Fibroblast of skin of scalp (primary cell): Measurements from ENCODE around the gene FGR.
"Not testable (repeated sequence)": the region's sequence is repeated elsewhere in the genome, so short reads cannot be mapped to it uniquely, and the experiment has no call there.

ENCODE experiments used
- DNase-seq: peaks from one replicate; pipeline ENCODE4 v3.0.0-alpha.2; 2013

Gene FGR

DNA sequence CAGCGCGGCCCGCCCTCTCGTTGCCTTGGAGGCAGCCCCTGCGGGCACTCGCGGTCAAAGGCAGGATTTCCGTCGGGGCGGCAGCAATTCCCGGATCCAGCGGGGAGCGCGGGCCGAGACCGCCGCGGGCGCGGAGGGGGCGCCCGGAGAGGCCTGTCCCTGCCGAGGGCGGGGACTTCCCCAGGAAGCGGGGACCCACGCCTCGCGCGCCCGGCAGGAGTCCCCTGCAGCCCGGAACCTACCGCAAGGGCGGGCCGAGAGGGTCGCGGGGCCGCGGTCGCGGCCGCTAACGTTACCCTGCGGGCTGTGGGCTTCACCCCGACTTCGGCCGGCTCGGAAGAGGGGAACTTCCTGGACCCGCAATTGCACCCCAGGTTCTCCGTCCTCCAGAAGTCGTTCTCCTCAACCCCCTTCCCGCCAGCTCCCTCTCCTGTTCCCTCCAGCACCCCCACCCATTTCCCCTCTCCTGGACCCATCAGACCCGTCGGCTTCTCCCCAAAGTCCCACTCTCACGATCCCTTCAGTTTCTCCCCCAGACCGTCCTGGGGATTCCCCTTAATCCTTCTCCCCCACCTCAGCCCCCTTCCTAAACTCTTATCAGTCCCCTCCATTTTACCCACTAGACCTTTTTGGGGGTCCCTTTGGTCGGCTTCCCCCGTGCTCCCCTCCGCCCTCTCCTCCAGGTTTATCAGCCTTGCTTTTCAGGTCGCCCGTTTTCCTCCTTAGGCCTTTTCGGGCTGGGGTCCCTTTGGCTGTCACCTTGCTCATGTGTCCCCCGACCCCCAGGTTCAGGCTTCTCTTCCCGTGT, 604 bp downstream of the FGR start:
- no peak for DNase-seq

DNA sequence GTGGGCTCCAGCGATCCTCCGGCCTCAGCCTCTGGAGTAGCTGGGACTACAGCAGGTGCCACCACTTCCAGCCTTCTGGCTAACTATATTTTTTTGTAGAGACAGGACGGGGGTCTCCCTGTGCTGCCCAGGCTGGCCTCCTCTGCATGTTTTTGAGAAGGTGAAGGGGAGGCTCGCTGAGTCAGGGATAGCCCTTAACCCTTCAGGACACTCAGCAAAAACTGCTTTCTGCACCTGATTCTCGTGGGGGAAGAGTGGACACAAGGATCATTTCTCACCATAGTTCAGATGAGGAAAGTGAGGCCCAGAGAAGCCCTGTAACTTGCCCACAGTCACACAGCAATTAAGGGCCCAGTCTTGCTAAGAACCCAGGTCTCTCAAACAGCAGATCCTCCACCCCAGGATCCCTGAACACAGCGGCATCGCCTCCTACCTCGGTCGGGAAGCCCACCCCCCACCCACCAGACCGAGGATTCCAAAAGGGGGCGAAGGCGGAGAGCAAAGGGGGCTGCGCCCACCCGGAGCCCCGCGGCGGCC, 1.3 kb downstream of the FGR start:
- DNase-seq = no peak

DNA sequence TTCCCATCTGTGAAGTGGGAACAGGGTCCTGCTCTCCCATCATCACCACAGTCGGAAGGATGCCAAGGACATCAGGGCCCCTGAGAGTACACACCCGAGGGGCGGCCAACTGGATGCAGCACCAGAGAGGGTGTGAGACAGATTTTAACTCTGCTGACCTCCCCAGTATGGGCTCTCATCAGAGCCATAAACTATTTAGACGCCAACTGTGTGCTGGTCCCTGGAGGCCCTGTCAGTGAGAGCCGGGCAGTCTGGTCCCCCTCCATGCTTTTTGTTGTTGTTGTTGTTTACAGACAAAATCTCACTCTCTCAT, 1.7 kb downstream of the FGR start:
- no peak for DNase-seq

DNA sequence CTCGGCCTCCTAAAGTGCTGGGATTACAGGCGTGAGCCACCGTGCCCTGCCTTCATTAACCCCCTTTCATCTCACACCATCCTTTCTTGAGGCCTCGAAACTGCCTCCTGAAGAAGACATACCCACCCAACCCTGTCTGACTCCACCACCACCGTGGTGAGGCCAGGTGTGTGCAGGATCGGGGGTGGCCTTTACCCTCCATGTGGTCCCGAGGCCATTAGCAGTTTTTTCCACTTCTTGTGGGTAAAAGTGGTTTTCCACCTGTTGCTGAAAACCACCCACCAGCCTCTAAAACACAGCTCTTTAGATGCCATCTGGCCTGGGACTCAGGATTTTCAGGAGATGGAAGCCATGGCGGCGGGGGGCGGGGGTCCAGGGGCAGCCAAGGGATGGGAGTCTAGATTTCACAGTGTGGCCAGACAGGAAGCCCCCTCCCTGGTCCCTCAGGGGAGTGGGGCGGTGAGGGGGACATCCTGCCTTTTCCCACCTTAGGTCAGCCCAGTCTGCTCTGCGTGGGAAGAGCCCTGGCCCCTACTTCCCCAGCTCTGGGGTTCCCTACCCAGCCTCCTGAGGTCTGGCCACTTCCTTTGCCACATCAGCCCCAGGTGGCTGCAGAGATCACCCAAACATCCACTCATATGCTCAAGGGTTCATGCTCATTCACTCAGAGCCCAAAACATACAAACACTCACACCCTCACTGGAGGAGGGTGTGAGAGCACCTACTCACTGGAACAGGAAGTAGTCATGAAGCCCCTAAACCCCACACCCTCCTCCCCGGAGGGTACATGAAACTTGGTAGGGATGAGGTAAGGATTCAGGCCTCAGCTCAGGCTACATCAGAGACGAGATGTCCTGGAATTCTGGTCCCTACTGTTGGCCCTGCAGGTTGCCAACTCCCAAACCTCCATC, 2.3 kb downstream of the FGR start:
- no peak for DNase-seq

DNA sequence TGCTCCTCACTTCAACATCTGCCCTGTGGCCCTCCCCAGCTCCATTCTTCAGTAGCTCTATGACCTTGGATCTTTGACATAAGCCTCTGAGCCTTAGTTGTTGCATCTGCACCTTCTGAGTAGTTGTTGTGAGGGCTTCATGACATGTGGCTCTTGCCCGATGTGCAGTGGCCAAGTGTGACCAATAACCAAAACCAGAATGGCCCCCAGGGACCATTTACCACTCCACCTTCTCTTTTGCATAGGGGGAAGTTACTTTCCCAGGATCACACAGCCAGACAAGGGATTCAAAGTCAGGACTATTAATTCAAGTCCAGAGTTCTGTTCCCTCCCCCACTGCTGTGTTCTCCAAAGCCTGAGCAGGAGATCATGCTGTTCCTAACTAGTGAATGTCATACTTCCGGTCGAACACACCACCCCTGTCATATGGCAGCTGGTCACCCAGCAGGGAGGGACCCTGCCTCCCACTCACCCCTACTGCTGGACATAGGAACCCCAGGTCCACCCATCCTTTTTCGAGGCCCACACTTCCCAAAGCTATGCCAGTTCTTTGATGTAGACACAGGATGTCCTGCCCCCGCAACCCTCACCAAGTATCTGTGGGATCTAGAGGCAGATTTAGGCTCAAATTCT, 4.0 kb downstream of the FGR start:
- no peak for DNase-seq

DNA sequence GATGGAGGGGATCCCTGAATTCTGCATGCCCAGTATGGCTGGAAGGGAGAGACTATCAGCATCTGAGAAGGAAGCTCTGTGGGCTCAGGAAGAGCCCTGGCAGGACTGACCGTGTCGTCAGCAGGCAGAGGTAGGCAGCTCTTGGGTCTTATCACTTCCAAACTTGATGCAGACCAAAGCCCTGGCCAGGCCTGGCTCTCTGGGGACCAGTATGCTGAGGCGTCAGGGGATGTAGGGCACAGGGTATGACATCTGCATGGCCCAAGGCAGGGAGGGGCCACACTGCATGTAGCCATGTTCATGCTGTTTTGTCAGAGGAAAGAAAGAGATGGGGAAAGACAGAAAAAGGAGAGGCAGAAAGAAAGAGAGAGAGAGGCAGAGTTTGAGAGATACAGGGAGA, 6.3 kb downstream of the FGR start:
- no peak for DNase-seq

DNA sequence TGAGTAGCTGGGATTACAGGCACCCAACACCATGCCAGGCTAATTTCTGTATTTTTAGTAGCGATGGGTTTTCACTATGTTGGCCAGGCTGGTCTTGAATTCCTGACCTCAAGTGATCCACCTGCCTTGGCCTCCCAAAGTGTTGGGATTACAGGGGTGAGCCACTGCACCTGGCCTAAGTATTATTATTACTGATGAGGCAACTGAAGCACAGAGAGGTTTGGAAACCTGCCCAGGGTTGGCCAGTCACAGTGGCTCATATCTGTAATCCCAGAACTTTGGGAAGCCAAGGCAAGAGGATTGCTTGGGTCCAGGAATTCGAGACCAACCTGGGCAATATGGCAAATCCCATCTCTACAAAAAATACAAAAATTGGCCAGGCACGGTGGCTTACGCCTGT, 7.3 kb downstream of the FGR start:
- DNase-seq = not testable (repeated sequence)

DNA sequence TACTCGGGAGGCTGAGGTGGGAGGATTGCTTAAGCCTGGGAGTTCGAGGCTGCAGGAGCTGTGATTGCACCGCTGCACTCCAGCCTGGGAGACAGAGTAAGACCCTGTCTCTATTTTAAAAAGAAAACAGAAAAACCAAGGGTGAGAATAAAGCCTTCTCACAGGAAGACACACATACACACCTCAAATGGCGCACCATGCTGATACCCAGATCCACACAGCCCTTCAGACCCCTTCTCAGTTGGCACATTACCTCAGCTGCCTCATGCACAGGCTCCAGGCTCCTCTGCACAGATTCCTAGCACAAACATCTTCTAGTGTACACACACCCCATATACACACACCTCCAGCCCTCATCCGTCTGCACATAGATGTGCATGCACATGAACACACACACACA, 7.9 kb downstream of the FGR start:
- no peak for DNase-seq

DNA sequence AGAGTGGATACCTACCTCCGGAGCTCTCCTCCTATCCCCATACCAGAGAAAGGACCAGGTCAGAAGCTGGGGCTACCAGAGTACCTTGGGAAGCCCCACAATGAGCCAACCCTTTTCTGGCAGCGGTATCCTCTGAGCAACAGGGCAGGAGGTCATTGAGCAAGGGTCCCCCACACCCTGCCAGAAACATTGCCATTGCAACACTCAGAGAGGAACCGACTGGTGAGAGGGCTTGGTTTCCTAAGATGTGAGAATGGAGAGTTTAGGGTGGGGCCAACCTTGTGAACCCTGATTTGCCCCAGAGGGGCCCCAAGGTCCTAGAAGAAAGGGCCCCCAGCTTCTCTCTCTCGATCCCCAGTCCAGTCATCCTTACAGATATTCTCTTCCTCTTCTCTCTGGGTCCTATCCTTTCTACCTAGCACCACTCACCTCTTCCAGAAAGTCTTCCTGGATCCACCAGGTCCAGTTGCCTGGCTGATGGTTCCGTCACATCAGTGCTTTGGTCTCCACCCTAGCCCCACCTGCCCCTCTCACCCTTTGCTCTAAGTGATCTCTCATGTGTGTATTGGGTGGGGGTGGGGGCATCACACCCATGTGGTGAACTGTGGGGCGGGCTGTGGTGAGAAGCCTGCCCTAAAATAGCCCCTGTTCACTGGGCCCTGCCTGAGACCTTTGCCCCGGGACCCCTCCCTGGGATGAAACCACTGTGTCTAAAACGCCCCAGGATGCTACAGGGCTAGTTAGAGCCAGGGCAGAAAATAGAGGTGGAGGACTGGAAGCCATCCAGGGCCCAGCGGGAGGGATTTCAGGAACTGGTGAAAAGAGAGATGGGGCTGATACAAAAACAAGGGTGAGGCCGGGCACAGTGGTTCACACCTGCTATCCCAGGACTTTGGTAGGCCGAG, 8.7 kb downstream of the FGR start:
- DNase-seq = no peak

DNA sequence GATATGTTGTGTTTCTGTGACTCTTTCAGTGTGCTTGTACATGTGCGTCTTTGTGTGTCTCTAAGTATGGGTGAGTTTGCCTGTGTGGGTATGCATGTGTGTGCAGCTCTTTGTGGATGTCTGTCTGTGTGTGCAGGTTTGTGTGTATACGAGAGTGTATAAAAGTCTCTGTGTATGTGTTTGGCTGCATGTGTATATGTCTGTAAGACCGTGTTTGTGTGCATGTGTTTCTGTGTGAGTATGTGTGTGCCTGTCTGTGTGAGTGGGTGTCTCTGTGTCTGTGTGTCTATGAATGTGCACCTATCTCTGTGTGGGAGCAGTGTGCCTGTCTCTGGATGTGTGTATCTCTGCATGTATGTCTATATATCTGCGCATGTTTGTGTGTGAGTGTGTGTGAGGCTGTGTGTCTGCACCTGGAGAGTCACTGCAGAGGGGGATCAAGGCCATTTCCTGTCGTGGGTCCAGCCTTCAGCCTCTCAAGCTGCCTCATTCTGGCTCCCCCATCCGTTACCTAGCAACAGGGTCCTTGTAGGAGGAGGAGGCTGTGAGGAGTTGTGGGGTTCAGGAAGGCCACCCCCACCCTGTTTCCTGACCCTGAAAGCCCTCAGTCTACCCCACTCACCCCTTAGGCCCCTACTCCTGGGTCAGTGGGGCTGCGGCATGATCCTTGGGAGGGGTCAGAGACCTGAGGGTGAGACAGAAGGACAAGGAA, 10.4 kb downstream of the FGR start:
- DNase-seq = no peak

DNA sequence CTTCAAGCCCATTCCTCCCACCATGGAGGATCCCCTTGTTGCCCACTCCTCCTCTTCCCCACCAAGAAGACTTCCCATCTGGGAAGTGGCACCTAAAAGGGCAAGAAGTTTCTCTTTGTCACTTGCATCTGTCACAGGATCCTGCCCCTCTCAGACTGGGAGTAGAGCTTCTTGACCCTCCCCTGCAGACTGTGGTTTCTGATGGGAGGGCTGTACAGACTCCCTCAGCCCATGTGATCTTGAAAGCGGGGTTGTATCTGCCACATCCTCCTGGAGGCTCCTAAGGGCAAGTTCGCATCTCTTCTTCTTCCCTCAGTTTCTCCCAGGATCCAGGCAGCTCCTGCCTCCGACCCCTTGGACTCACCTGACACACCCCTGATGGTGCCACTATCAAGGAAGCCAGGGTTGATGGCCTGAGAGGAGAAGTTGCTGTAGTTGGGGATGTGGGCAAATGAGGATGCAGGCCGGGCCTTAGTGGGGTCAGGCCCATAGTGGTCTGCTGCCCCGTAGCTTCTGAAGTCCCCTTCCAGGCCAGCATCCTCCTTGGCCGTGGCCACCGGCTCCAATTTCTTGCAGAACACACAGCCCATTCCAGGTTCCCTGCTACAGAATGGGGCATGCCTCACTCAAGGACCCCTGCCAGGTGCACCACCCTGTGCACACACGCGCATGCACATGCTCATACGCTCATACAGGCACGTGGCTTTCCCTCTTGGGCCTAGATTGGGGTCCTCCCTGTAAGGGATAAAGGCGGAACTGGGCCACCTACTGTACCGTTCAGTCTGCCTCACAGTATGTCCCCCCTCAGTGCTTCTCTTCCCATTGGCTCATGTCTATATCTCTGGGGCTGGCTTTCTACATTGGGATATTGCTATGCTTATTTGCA, 11.4 kb downstream of the FGR start:
- DNase-seq = no peak

DNA sequence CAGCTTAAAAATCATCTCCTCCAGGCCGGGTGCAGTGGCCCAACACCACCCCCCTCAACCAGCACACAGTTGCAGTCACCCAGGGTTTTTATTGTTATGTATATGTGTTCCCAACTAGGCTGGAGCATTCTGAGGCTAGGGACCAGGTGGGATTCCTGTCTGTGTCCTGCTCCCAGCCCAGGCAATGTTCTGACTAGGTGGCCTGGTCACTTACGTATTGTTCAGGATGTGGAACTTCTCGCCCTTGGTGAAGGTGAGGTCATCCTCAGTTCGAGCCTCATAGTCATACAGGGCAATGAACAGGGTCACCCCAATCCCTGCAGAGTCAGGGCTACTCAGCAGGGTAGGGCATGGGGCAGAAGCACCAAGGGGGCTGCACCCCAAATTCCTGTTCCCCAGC, 12.2 kb downstream of the FGR start:
- DNase-seq = no peak

DNA sequence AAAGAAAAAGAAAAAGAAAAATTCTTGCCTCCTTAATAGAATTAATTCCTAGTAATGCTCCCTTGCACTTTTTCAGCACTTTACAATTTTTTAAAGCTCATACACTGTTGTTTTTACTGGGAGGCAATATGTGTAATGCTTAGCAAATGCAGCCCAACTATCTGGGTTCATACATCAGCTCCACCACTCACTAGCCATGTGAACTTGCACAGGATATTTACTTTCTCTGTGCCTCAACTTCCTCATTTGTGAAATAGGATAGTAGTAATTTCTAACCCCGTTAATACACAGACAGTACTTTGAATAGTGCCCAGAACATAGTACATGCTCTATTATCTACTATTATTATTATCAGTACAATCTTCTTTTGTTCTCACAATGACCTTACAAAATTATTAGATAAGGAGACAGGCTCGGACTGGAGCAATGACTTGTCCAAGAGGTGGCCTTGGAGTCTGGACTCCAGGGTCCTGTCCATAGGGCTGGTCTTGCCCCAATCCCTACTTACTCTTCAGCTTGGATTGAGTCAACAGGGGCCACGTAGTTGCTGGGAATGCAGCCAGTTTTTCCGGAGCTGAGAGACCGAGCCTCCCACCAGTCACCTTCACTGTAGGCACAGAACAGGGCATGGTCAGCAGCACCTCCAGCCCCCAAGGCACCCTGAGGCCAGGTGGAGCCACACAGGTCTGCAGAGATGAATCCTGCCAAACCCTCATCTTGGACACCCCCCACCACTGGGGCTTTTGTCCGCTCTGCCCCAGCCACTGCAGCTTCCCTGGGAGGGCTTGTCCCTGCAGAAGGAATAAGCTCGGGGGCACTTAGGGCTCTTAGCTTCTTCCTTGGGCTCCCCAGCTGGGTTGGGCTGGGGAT, 13.7 kb downstream of the FGR start:
- no peak for DNase-seq

DNA sequence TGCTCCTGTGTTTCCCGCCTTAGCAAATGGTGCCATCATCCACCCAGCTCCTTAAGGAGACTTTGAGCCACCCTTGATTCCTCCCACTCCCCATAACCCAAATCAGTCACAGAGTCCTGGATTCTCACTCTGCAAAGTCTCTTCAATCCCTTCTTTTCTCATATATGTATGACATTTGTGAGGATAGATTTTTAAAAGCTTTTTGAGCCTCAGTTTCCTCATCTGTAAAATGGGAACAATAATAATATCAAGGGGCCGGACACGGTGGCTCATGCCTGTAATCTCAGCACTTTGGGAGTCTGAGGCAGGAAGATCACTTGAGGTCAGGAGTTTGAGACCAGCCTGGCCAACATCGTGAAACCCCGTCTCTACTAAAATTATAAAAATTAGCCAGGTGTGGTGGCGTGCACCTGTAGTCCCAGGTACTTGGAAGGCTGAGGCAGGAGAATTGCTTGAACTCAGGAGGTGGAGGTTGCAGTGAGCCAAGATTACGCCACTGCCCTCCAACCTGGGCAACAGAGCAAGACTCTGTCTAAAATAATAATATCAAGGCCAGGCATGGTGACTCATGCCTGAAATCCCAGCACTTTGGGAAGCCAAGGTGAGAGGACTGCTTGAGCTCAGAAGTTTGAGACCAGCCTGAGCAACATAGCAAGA, 15.1 kb downstream of the FGR start:
- DNase-seq = not testable (repeated sequence)

DNA sequence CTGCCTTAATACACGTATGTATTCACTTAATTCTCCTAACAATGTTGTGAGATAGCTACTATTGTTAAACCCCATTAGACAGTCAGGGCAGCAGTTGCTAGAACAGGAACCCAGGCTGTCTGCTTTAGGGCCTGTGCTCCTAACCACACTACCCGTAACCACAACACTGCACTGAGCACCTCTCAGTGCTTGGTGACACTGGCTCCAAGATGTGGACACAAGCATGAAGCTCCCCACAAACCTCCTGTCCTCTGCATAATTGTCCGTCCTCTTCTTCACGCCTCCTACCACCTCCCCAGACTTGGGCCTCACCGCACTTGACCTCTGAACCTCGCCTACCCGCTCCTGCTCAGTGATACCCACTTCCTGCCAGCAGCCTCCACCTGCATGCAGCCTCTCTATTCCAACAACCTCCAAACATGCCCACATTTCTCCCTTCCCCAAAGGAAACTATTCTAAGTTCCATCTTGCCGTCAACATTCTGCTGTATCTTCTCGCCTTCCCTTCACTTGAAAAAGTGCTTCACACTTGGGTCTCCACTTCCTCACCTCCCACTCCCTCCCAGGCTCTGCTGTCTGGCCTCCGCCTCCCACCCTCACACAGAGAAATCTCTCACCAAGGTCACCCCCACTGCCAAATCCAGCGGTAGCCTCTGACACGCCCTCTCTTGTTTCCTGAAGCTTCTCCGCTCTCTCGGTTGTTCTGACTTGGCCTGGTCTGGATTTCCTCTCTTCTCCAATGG, 16.5 kb downstream of the FGR start:
- no peak for DNase-seq

DNA sequence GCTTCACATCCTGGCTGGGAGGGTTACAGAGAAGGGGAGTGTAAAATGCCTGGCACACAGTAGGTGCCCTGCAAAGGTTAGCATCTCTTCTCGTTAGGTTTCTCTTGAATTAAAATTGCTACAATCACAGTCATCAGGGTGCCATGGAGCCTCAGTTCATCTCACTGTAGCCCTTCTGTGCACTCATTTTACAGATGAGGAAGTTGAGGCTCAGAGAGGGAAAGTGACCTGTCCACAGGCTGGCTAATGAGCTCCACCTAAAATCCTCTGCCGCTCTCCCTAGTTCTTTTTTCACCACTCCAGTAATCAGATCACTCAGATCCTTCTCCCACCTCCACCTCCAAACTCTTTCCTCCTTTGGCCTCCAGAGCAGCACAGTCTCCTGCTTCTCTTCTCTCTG, 17.6 kb downstream of the FGR start:
- no peak for DNase-seq

DNA sequence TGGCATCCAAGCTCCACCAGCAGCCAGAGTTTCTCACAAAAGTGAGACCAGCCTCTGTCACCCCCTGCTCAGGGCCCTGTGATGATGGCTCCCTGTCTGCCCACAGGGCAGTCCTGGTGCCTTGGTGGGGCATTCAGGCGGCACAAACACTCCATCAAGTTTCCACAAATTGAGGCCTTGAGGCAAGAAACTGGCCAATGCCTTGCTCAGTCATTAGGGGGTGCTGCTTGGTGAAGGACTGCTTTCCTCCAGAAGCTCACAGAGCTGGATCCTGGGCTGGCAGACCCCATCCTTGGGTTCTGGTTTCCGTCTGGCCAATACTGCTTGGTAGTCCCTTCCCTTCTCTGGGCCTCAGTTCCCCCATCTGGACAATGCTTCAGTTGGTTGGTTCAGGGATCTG, 18.5 kb downstream of the FGR start:
- no peak for DNase-seq
